Lower leg skin (tissue), 3 donors: Measurements from ENCODE around the gene LRP1B.

ENCODE experiments used
- CTCF ChIP-seq, 3 donors: fragments of 450-650 bp; IDR thresholded peaks; one replicate each; pipeline ENCODE4 v1.5.1; 2016; ENCODE audit warnings: antibody characterized with exemption in 3 of 3, mild to moderate bottlenecking in 3 of 3, moderate library complexity in 2 of 3
- POLR2A ChIP-seq, 2 donors: fragments of 450-650 bp; IDR thresholded peaks; one replicate each; pipeline ENCODE4 v1.6.1; 2016 to 2017; ENCODE audit warnings: antibody characterized with exemption in 2 of 2, mild to moderate bottlenecking in 1 of 2, moderate library complexity in 1 of 2

- TF ChIP-seq CTCF (IDR thresholded peaks at IDR 0.05) (no peak), POLR2A (IDR thresholded peaks at IDR 0.05) (no peak)
Measured at GRCh38 chr2:140472676-140473075, 1658.1 kb downstream of the LRP1B start.
